Vagina (tissue), 2 donors: Measurements from ENCODE around the gene ASPA. TPM values are rescaled to one million over a fixed set of nuclear protein-coding genes. Genes with fewer than 3 reads are reported as not detected.

Experiments
- DNase-seq, 2 donors: peaks; one replicate each; pipeline ENCODE4 v3.0.0-alpha.2; 2017; ENCODE audit errors: extremely low spot score in 2 of 2
- H3K27ac ChIP-seq: fragments of 200-600 bp; sonication (generic); one replicate; pipeline ENCODE4 v1.5.1; 2019
- H3K27me3 ChIP-seq: fragments of 200-600 bp; sonication (generic); one replicate; pipeline ENCODE4 v1.5.1; 2019
- H3K36me3 ChIP-seq, 2 donors: fragments of 200-600 bp; sonication (generic); one replicate each; pipeline ENCODE4 v1.5.1; 2017 to 2019
- H3K4me1 ChIP-seq: fragments of 200-600 bp; sonication (generic); one replicate; pipeline ENCODE4 v1.5.1; 2019
- H3K4me3 ChIP-seq, 2 donors: fragments of 200-600 bp; sonication (generic); 1 replicate in 1 of 2; 2 replicates in 1 of 2; pipeline ENCODE4 v1.5.1; 2016 to 2019
- H3K9me3 ChIP-seq: fragments of 200-600 bp; sonication (generic); one replicate; pipeline ENCODE4 v1.5.1; 2019
- CTCF ChIP-seq, 3 experiments: fragments of 450-650 bp in 2 of 3; fragments of 200-600 bp in 1 of 3; sonication (generic) in 1 of 3; IDR thresholded peaks; one replicate each; pipeline ENCODE4 v1.5.1; 2017 to 2019; ENCODE audit warnings: antibody characterized with exemption in 3 of 3, mild to moderate bottlenecking in 2 of 3, moderate library complexity in 2 of 3
- POLR2A ChIP-seq, 2 donors: fragments of 450-650 bp; IDR thresholded peaks; one replicate each; pipeline ENCODE4 v1.6.1; 2017; ENCODE audit warnings: antibody characterized with exemption in 2 of 2, mild to moderate bottlenecking in 2 of 2, moderate library complexity in 2 of 2
- POLR2AphosphoS5 ChIP-seq, 2 donors: sonication (generic); formaldehyde crosslinking; IDR thresholded peaks; one replicate each; pipeline ENCODE4 v1.9.0; 2017; ENCODE audit warnings: antibody characterized with exemption in 2 of 2, mild to moderate bottlenecking in 2 of 2, low read depth in 1 of 2; ENCODE audit not compliant: insufficient read depth in 1 of 2
- intact Hi-C: fragments of 100-400 bp; cut with DNase I; formaldehyde crosslinking; loops from one replicate; pipeline ENCODE4 v1.15.1; 2023
- total RNA-seq: library from RNA; depleted of rRNA; stranded (reverse); fragments of >200 nt; gene quantifications from one replicate; pipeline ENCODE4 v1.2.3, GENCODE V29; 2016

The ASPA gene
- total RNA-seq, 1 donor from 2014 or later = 2.2 TPM

- H3K27me3 ChIP-seq = no peaks in the 10 kb centered on the region
- no peaks in the 10 kb centered on the region for H3K9me3 ChIP-seq
- H3K36me3 ChIP-seq = no peaks in the 10 kb centered on the region
- intact Hi-C loops = no loop called here
- no peak overlapping the region for H3K27ac ChIP-seq
- no peak overlapping the region for H3K4me3 ChIP-seq
- TF ChIP-seq POLR2AphosphoS5 (IDR thresholded peaks at IDR 0.05; ENCODE audit: insufficient read depth in 1 of 2, low read depth in 1 of 2) (no peak), CTCF (IDR thresholded peaks at IDR 0.05) (no peak), POLR2A (IDR thresholded peaks at IDR 0.05) (no peak)
- no peaks in the 10 kb centered on the region for H3K4me1 ChIP-seq
- no peak for DNase-seq
These were observed 60.9 kb downstream of the ASPA start for GRCh38 chr17:3536716-3537115.

- Histone ChIP-seq H3K36me3 (no peaks in the 10 kb centered on the region), H3K9me3 (no peaks in the 10 kb centered on the region), H3K4me1 (no peaks in the 10 kb centered on the region), H3K4me3 (no peak overlapping the region), H3K27ac (no peak overlapping the region), H3K27me3 (no peaks in the 10 kb centered on the region)
- intact Hi-C loops = no loop called here
- no peak for DNase-seq
- no peak for TF ChIP-seq POLR2A (IDR thresholded peaks at IDR 0.05)
- TF ChIP-seq CTCF (IDR thresholded peaks at IDR 0.05) = no peak
- TF ChIP-seq POLR2AphosphoS5 (IDR thresholded peaks at IDR 0.05; ENCODE audit: insufficient read depth in 1 of 2, low read depth in 1 of 2) = no peak
These were observed 64.2 kb downstream of the ASPA start for GRCh38 chr17:3539881-3540540.

GRCh38 chr17:3542410-3543088, 66.8 kb downstream of the ASPA start:
- peak in 1 of 2 donors; percentile 89 for DNase-seq
- Histone ChIP-seq H3K27me3 (no peaks in the 10 kb centered on the region), H3K9me3 (no peaks in the 10 kb centered on the region), H3K27ac (no peak overlapping the region), H3K4me3 (no peak overlapping the region), H3K4me1 (no peaks in the 10 kb centered on the region), H3K36me3 (no peaks in the 10 kb centered on the region)
- no peak for TF ChIP-seq CTCF (IDR thresholded peaks at IDR 0.05)
- TF ChIP-seq POLR2AphosphoS5 (IDR thresholded peaks at IDR 0.05; ENCODE audit: insufficient read depth in 1 of 2, low read depth in 1 of 2) = no peak
- TF ChIP-seq POLR2A (IDR thresholded peaks at IDR 0.05) = no peak
- intact Hi-C loops = no loop called here

- no peak for TF ChIP-seq CTCF (IDR thresholded peaks at IDR 0.05)
- no peak for TF ChIP-seq POLR2AphosphoS5 (IDR thresholded peaks at IDR 0.05; ENCODE audit: insufficient read depth in 1 of 2, low read depth in 1 of 2)
- no peak for TF ChIP-seq POLR2A (IDR thresholded peaks at IDR 0.05)
- DNase-seq = no peak
- no peaks in the 10 kb centered on the region for H3K36me3 ChIP-seq
- H3K4me3 ChIP-seq = no peak overlapping the region
- no peaks in the 10 kb centered on the region for H3K9me3 ChIP-seq
- H3K4me1 ChIP-seq = no peaks in the 10 kb centered on the region
- intact Hi-C loops = no loop called here
- no peaks in the 10 kb centered on the region for H3K27me3 ChIP-seq
- H3K27ac ChIP-seq = no peak overlapping the region
These were observed 67.7 kb downstream of the ASPA start for GRCh38 chr17:3543453-3543852.

- intact Hi-C loops = no loop called here
- Histone ChIP-seq H3K4me1 (no peaks in the 10 kb centered on the region), H3K9me3 (no peaks in the 10 kb centered on the region), H3K36me3 (no peaks in the 10 kb centered on the region), H3K4me3 (no peak overlapping the region), H3K27ac (no peak overlapping the region), H3K27me3 (no peaks in the 10 kb centered on the region)
- DNase-seq = no peak
- no peak for TF ChIP-seq POLR2AphosphoS5 (IDR thresholded peaks at IDR 0.05; ENCODE audit: insufficient read depth in 1 of 2, low read depth in 1 of 2)
- TF ChIP-seq CTCF (IDR thresholded peaks at IDR 0.05) = no peak
These were observed 68.6 kb downstream of the ASPA start for GRCh38 chr17:3544365-3544764.
